C4-2B (cell line): Measurements from ENCODE around the gene MAN2B1.

Source experiments
- ZFX ChIP-seq: fragments of 450-650 bp; IDR thresholded peaks from 2 replicates; pipeline ENCODE4 v1.6.1; 2017
- TF ChIP-seq, protein P1 (sequence below): fragments of 450-650 bp; conservative IDR thresholded peaks from 2 replicates; pipeline ENCODE4 v1.5.1; 2017; ENCODE audit warnings: mild to moderate bottlenecking

DNA sequence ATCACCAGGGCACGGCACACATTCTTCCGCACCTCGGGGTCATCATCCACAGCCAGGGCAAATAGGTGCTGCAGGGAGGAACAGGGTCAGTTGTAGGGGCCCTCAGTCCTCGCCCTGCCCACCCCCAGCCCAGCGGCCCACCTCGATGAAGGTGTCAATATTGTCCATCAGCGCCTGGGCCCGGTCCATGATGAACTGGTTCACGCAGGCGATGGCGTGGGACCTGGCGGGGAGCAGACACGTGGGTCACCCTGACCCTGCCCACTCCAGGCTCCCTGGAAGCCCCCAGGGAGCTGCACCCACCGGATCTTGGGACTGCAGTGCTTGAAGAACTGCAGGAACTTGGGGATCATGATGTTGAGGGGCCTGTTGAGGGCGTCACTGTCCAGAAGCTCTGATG is 48.6 kb upstream of the MAN2B1 start:
- TF ChIP-seq, protein P1, sequence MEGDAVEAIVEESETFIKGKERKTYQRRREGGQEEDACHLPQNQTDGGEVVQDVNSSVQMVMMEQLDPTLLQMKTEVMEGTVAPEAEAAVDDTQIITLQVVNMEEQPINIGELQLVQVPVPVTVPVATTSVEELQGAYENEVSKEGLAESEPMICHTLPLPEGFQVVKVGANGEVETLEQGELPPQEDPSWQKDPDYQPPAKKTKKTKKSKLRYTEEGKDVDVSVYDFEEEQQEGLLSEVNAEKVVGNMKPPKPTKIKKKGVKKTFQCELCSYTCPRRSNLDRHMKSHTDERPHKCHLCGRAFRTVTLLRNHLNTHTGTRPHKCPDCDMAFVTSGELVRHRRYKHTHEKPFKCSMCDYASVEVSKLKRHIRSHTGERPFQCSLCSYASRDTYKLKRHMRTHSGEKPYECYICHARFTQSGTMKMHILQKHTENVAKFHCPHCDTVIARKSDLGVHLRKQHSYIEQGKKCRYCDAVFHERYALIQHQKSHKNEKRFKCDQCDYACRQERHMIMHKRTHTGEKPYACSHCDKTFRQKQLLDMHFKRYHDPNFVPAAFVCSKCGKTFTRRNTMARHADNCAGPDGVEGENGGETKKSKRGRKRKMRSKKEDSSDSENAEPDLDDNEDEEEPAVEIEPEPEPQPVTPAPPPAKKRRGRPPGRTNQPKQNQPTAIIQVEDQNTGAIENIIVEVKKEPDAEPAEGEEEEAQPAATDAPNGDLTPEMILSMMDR, result no peak
- TF ChIP-seq ZFX, result no peak
